GM19438 (cell line): ENCODE data around the gene SVEP1.
"Not testable (repeated sequence)": the region's sequence is repeated elsewhere in the genome, so short reads cannot be mapped to it uniquely, and the experiment has no call there.

Source experiments
- ATAC-seq: cut with Tn5 transposase; IDR thresholded peaks from one replicate; pipeline ENCODE4 v1.9.1; 2021; ENCODE audit warnings: low read depth; ENCODE audit not compliant: unreplicated experiment

SVEP1 gene

GRCh38 chr9:110531241-110531640 is 48.3 kb downstream of the SVEP1 start:
- ATAC-seq = not testable (repeated sequence)

- ATAC-seq = no peak
Measured at GRCh38 chr9:110528645-110529044, 50.9 kb downstream of the SVEP1 start.

DNA sequence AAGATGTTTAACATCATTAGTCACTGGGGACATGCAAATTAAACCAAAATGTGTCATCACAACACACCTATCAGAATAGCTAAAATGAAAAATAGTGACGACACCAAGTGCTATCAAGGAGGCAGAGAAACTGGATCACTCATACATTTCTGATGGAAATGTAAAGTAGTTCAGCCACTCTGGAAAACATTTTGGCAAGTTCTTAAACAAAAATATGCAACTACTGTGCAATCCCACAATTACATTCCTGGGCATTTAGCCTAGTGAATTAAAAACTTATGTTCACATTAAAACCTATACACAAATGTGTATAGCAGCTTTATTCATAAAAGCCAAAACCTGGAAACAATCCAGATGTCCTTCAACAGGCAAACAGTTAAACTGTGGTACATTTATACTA is 53.1 kb downstream of the SVEP1 start:
- ATAC-seq = no peak

GRCh38 chr9:110521206-110521605 is 58.3 kb downstream of the SVEP1 start:
- ATAC-seq = no peak

DNA sequence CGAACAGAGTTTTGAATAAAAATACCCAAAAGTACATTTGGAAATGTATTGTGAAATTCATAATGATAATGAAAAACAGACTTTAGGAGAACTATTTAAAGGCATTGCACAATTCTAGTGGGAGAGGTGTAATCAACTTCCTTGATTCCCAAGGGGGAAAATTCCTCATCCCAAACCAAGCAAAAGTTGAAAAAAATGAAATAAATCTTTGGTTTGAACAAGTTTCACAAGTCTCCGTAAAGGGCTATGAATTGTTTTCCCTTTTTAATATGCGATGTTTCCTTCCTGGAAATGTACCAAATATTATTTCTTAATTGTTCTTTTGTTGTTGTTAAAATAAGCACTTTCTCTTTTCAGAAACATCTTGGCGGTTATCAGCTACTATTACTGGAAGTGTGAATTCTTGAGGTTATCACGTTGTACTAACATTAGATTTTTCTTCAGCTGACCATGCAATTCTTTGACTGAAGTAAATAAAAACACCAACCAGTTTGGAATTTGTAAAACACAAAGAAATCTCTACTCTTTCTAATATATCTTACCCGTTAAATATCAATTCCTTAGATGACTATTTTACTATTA is 59.3 kb downstream of the SVEP1 start:
- no peak for ATAC-seq

DNA sequence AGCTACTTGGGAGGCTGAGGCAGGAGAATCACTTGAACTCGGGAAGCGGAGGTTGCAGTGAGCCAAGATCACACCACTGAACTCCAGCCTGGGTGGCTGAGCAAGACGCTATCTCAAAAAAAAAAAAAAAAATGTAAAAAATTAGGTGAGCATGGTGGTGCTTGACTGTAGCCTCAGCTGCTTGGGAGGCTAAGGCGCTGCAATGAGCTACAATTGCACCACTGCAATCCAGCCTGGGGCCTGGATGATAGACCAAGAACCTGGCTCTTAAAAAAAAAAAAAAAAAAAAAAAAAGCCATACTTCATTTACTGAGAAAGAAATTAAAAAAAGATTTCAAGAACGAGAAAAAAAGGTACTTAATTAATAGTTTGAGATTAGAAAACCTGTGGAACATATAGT is 62.1 kb downstream of the SVEP1 start:
- no peak for ATAC-seq

GRCh38 chr9:110514897-110515296 is 64.6 kb downstream of the SVEP1 start:
- ATAC-seq = no peak

DNA sequence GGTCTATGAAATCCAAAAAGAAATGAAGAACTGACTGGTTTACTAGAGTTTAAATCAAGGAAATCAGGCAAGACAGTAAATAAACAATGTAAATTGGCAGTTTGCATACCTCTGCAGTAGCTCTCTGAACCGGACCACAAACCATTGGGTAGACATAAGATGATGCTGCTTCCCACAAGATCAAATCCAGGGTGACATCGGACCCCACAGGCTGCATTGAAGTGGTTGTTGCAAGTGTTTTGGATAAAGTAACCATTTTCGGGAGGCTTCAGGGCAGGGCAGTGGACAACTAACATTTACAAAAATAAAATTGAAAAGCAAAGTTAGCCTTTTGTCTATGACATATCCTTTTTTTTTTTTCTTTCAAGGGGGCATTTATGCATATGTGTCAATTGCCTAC is 66.7 kb downstream of the SVEP1 start:
- no peak for ATAC-seq

GRCh38 chr9:110509792-110510191 is 69.7 kb downstream of the SVEP1 start:
- no peak for ATAC-seq

- no peak for ATAC-seq
Measured at GRCh38 chr9:110502842-110503241, 76.7 kb downstream of the SVEP1 start.

DNA sequence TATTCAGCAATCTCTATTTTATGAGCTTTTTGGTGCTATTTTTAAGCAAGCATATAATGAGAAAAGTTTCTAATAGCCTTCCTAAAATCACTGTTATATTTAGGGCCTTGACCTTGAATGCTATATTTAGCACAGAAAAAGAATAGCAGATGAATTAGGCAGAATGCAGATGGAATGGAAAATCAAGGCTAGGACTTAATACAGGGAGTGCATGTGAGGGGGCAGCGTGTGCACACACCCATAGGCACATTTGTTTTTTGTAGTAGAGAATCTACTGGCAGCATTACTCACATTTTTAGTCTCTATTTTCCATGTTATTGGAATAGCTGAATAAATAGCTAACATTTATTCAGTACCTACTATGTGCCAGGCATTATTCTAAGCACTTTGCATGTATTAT is 79.9 kb downstream of the SVEP1 start:
- ATAC-seq = no peak

GRCh38 chr9:110487196-110487595 is 92.3 kb downstream of the SVEP1 start:
- no peak for ATAC-seq

DNA sequence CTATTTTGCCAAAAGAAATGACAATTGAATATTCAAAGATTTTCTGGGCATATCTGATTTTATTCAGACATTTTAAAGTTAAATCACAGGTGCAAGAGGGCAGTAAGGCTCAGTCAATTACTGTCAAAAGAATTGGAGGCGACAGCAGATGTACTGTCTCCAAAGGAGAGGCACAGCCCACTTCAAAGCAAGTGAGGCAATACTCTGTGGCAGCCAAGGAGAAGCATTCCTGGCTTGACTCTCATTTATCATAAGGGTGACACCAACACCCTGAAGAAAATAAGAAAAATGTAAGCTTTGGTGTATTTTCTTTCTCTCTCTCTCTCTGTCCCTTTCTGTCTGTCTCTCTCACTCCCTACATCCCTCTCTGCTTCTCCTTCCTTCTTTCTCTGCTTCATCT is 93.3 kb downstream of the SVEP1 start:
- ATAC-seq = no peak

DNA sequence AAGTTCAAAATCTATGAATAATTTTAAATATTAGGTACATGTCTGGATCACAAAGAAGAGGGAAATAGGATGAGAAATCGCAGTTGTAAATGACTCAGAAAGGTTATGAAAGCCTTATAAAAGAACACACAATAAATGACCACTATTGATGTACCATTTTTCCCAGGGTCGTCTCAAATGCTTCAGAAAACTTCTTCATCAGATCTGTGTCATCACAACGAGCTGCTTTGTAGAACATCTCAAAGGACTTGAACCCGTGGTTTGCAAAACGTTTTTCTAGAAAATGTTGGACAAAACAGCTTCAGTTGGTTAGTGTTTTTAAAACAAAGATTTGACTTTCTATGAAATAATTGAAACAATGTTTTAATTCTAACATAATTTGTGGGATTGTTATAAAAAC is 100.1 kb downstream of the SVEP1 start:
- no peak for ATAC-seq

GRCh38 chr9:110476251-110476650 is 103.3 kb downstream of the SVEP1 start:
- no peak for ATAC-seq

DNA sequence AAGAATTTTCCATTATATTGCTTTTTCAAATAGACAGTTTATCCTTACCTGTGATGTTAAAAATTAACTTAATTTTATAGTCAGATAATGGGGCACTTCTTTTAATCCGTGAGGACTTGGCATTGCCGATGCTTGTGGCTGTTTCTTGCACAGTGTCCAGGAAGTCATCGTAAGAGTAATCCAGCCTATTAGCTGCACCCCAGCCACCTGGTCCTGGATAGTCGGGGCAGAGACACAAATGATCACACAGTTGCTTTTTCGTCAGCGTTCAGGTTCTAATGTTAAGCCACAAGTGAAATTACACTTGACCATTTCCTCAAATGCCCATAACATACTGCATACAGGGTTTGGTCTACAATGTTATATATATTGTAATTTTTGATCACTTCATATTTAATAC is 107.4 kb downstream of the SVEP1 start:
- no peak for ATAC-seq

DNA sequence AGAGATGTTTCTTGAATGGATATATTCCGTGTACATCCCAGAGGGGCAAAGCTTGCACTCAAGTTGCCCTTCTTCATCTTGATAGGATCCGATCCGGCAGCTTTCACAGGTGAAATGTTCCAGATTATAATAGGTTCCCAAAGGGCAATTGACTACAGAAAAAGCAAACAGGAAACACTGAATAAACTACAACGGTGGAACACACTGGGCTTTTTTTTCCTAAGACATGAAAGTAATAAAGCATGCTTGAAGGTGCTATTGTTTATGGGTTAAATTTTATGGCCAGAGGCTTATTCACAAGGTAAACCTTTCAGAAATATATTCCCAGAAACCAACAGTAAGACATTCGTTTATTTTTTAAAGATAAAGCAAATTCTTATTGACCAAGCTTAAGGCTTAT is 110.6 kb downstream of the SVEP1 start:
- no peak for ATAC-seq

GRCh38 chr9:110465190-110465589 is 114.4 kb downstream of the SVEP1 start:
- no peak for ATAC-seq

- no peak for ATAC-seq
Measured at GRCh38 chr9:110464321-110464720, 115.2 kb downstream of the SVEP1 start.

GRCh38 chr9:110463499-110463898 is 116.0 kb downstream of the SVEP1 start:
- no peak for ATAC-seq

GRCh38 chr9:110457245-110457644 is 122.3 kb downstream of the SVEP1 start:
- ATAC-seq = no peak

DNA sequence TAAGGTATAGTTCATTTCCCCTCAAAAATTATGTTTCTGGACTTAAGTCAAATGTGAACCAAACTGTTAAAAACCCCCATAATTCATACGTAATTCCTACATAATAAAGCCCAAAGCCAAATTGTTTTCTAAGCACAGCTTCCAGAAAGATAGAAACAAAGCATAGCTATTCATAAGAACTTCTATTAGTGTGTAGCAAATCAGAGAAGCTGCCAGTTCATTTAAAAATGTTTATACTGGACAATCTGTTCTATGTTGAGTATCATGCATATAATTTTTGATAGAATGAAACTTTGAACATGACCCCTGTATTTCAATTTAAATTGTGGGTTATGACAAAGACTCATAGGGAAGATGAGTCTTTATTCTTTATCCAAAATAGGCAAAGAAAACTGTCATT is 122.9 kb downstream of the SVEP1 start:
- no peak for ATAC-seq

DNA sequence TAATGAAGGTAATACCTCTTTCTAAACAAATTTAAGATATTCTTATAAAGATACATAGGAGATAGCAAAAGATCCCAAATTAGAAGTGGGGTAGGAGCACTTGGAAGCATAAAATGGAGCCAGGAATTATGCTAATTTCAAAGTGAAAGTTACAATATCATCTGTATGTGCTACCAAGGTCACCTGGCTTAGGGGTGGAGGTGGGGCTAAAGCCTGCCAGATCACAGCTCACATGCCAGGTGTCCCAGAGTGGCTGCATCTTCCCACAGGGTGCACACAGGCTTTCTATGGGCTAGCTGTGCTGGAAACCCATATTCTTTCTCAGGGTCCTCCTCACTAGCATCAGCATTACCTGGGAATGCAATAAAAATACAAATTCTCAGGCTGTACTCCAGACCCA is 123.7 kb downstream of the SVEP1 start:
- ATAC-seq = no peak
